Glutamatergic neuron (in vitro differentiated cells): ENCODE data around the gene SMARCAL1. TPM values are rescaled to one million over a fixed set of nuclear protein-coding genes. Genes with fewer than 3 reads are reported as not detected.

ENCODE experiments used
- DNase-seq: peaks from one replicate; pipeline ENCODE4 v3.0.0; 2022
- H3K27ac Mint-ChIP-seq: one replicate; pipeline ENCODE4 v1.8.0; 2020; ENCODE audit warnings: mild to moderate bottlenecking, mixed read lengths, inconsistent platforms; ENCODE audit not compliant: unreplicated experiment
- H3K27me3 Mint-ChIP-seq: one replicate; pipeline ENCODE4 v1.8.0; 2020; ENCODE audit warnings: mild to moderate bottlenecking, moderate library complexity, mixed read lengths, inconsistent platforms; ENCODE audit not compliant: unreplicated experiment
- H3K36me3 Mint-ChIP-seq: one replicate; pipeline ENCODE4 v1.8.0; 2020; ENCODE audit warnings: mild to moderate bottlenecking, mixed read lengths, inconsistent platforms; ENCODE audit not compliant: unreplicated experiment
- H3K4me1 Mint-ChIP-seq: one replicate; pipeline ENCODE4 v1.8.0; 2020; ENCODE audit warnings: mild to moderate bottlenecking, low read depth, mixed read lengths, inconsistent platforms; ENCODE audit not compliant: unreplicated experiment
- H3K4me3 Mint-ChIP-seq: one replicate; pipeline ENCODE4 v1.8.0; 2020; ENCODE audit warnings: mild to moderate bottlenecking, mixed read lengths, inconsistent platforms; ENCODE audit not compliant: unreplicated experiment
- H3K9me3 Mint-ChIP-seq: one replicate; pipeline ENCODE4 v1.8.0; 2020; ENCODE audit warnings: mild to moderate bottlenecking, moderate library complexity, mixed read lengths, inconsistent platforms; ENCODE audit not compliant: unreplicated experiment
- total RNA-seq: library from RNA; stranded (reverse); fragmentation: NEBNext Ultra II Directional; extraction: Animal tissue kit (Norgen Biotek cat#: 25700); gene quantifications from one replicate; pipeline ENCODE4 v1.2.1, GENCODE V29; 2021; ENCODE audit not compliant: unreplicated experiment
- TF ChIP-seq, protein P1 (sequence below): fragments of 200-600 bp; sonication (generic); IDR thresholded peaks from one replicate; pipeline ENCODE4 v1.5.0; 2021; ENCODE audit not compliant: partially characterized antibody, unreplicated experiment

The SMARCAL1 gene
- total RNA-seq, 1 donor from 2014 or later: 36.6 TPM

DNA sequence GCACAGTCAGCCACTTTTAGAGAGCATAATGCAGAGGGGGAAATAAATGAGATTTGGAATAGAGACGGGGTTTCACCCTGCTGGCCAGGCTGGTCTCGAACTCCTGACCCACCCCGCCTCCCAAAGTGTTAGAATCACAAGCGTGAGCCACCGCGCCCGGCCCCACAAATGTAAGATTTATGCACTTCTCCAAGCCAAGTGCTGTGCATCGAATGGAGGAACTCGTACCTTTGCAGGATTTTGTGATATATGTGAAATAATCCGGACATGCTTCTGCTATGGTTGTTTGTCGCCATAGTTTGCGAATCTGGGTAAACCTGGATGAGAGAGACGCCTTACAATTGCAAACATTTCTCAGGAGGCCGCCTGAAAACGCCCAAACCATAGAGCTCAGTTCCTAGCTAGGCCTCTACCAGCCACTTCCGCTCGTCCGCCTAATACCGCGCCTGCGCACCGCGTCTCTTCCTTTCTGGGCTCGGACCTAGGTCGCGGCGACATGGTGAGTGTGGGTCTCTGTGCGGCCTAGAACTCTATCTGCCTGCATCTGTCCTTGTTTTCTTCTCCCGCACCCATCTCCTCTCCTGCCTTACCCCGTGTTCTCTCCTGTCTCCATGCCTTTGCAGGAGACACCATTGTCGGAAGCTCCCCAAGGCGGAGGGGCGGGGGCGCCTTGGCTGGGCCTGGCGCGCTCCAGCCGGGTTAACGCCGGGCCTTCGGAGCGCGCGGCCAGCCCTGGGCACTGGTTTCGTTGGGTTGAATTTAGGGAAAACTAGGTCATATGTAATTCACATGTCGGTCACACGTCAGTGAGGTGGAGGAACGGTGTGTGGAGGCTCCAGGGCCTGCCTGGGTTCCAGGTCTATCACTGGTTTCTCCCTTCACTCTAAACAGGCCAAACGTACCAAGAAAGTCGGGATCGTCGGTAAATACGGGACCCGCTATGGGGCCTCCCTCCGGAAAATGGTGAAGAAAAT lies 86.4 kb downstream of the SMARCAL1 start, which contains the start of gene RPL37A:
Gene RPL37A (plus strand): TSS at position 466 of the 974 bp plus-strand sequence. CDS start 31 bp downstream, at position 497.
- Mint-ChIP-seq H3K4me3 (peak within 1 kb of the TSS; percentile 90), H3K27ac (peak within 1 kb of the TSS; percentile 86), H3K27me3 (no peaks in the 10 kb centered on the region), H3K9me3 (peaks cover 7% of the 10 kb centered on the region), H3K36me3 (peaks cover 6% of the 10 kb centered on the region), H3K4me1 (peaks cover 17% of the 10 kb centered on the region)
- TF ChIP-seq, protein P1, sequence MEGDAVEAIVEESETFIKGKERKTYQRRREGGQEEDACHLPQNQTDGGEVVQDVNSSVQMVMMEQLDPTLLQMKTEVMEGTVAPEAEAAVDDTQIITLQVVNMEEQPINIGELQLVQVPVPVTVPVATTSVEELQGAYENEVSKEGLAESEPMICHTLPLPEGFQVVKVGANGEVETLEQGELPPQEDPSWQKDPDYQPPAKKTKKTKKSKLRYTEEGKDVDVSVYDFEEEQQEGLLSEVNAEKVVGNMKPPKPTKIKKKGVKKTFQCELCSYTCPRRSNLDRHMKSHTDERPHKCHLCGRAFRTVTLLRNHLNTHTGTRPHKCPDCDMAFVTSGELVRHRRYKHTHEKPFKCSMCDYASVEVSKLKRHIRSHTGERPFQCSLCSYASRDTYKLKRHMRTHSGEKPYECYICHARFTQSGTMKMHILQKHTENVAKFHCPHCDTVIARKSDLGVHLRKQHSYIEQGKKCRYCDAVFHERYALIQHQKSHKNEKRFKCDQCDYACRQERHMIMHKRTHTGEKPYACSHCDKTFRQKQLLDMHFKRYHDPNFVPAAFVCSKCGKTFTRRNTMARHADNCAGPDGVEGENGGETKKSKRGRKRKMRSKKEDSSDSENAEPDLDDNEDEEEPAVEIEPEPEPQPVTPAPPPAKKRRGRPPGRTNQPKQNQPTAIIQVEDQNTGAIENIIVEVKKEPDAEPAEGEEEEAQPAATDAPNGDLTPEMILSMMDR: no peak
- DNase-seq: peak; percentile 92

DNA sequence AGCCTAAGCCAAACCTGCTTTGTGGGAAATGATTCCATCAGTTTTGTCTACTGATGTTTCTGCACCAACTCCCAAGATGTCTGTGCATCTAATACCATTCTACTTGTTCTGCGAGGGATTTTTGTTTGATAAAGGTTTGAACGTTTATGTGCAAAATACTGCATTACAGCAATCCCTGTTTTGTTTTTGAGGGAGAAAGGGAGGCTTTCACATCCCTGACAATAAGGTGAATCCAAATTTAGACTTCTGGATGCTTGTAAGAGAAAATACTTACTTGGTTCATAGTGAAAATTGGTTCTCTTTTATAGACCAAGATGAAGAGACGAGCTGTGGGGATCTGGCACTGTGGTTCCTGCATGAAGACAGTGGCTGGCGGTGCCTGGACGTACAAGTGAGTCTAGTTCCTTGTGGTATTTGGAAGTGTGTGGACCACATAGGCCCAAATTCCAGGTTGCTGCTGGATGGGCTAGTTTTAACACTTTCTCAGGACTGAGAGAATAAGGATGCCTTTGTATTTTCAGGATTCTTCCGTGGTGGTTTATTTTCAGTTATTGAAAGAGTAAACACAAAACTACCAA lies 87.4 kb downstream of the SMARCAL1 start:
- Mint-ChIP-seq H3K27me3 (no peaks in the 10 kb centered on the region), H3K9me3 (peaks cover 7% of the 10 kb centered on the region), H3K4me1 (peaks cover 17% of the 10 kb centered on the region), H3K36me3 (peaks cover 6% of the 10 kb centered on the region), H3K27ac (peak overlapping the region; percentile 86), H3K4me3 (peak overlapping the region; percentile 90)
- DNase-seq: no peak
- TF ChIP-seq, protein P1: no peak

DNA sequence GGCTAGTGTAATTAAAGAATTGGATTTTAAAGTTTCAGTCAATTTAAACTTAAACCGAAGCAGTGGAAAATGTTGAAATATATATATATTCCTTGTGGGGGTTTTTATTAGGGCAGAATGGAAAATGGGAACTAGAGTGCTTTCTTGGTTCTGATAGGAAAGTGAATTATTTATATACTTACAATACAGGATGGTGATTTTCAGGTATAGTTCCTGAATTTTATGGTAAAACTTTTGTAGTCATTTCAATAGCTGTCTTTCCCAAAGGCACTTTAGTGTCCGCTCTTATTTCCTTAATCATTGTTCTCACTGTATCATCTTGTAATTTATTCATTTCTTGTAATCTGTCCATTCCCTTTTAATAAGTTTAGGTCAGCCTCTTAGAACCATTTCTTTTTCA lies 88.3 kb downstream of the SMARCAL1 start:
- TF ChIP-seq, protein P1: no peak
- H3K9me3 Mint-ChIP-seq: peaks cover 8% of the 10 kb centered on the region
- peak overlapping the region; percentile 90 for H3K4me3 Mint-ChIP-seq
- no peak for DNase-seq
- no peak overlapping the region for H3K27ac Mint-ChIP-seq
- H3K4me1 Mint-ChIP-seq: peaks cover 17% of the 10 kb centered on the region
- H3K27me3 Mint-ChIP-seq: peaks cover 2% of the 10 kb centered on the region
- peaks cover 6% of the 10 kb centered on the region for H3K36me3 Mint-ChIP-seq

DNA sequence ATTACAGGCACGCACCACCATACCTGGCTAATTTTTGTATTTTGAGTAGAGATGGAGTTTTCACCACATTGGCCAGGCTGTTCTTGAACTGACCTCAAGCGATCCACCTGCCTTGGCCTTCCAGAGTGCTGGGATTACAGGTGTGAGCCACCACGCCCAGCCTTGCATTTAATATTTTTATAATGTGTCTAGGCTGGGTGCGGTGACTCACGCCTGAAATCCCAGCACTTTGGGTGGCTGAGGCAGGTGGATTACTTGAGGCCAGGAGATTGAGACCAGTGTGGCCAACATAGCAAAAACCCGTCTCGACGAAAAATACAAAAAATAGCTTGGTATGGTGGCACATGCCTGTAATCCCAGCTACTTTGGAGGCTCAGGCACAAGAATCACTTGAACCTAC lies 89.6 kb downstream of the SMARCAL1 start:
- H3K27ac Mint-ChIP-seq: no peak overlapping the region
- H3K27me3 Mint-ChIP-seq: peaks cover 2% of the 10 kb centered on the region
- no peak overlapping the region for H3K4me3 Mint-ChIP-seq
- TF ChIP-seq, protein P1: no peak
- H3K36me3 Mint-ChIP-seq: peaks cover 6% of the 10 kb centered on the region
- H3K9me3 Mint-ChIP-seq: peaks cover 8% of the 10 kb centered on the region
- H3K4me1 Mint-ChIP-seq: peaks cover 20% of the 10 kb centered on the region
- DNase-seq: no peak
